Loucy (cell line): Measurements from ENCODE around the gene PLCG2.
"Not testable (repeated sequence)": the region's sequence is repeated elsewhere in the genome, so short reads cannot be mapped to it uniquely, and the experiment has no call there.

Experiments
- H2AFZ ChIP-seq: fragments of 200-600 bp; sonication (generic); 2 replicates; pipeline ENCODE4 v1.6.0; 2016; ENCODE audit warnings: antibody characterized with exemption, mild to moderate bottlenecking, low read length, moderate library complexity
- H3F3A ChIP-seq: fragments of 200-600 bp; 2 replicates; pipeline ENCODE4 v1.6.0; 2016; ENCODE audit warnings: antibody characterized with exemption, low read depth, mild to moderate bottlenecking
- H3K27me3 ChIP-seq: fragments of 200-600 bp; sonication (generic); 2 replicates; pipeline ENCODE4 v1.6.1; 2014; ENCODE audit warnings: low read length, mild to moderate bottlenecking; ENCODE audit not compliant: insufficient read depth, poor library complexity, severe bottlenecking
- H3K36me3 ChIP-seq: fragments of 200-600 bp; sonication (generic); 2 replicates; pipeline ENCODE4 v1.6.1; 2016; ENCODE audit warnings: low read length; ENCODE audit not compliant: insufficient read depth
- H3K4me1 ChIP-seq: fragments of 200-600 bp; sonication (generic); 2 replicates; pipeline ENCODE4 v1.5.1; 2014; ENCODE audit warnings: low read length, mild to moderate bottlenecking; ENCODE audit not compliant: insufficient read depth, poor library complexity, severe bottlenecking
- H3K4me2 ChIP-seq: fragments of 200-600 bp; sonication (generic); 2 replicates; pipeline ENCODE4 v1.6.0; 2014; ENCODE audit warnings: antibody characterized with exemption, low read length, low read depth, mild to moderate bottlenecking; ENCODE audit not compliant: poor library complexity, severe bottlenecking
- H3K4me3 ChIP-seq: fragments of 200-600 bp; sonication (generic); 2 replicates; pipeline ENCODE4 v1.5.1; 2014; ENCODE audit warnings: low read length, mild to moderate bottlenecking, mixed read lengths; ENCODE audit not compliant: poor library complexity, severe bottlenecking
- H3K79me2 ChIP-seq: fragments of 200-600 bp; sonication (generic); 2 replicates; pipeline ENCODE4 v1.6.1; 2014; ENCODE audit warnings: low read length; ENCODE audit not compliant: insufficient read depth
- H3K9ac ChIP-seq: fragments of 200-600 bp; sonication (generic); 2 replicates; pipeline ENCODE4 v1.6.0; 2014; ENCODE audit warnings: mild to moderate bottlenecking, low read depth, low read length, moderate library complexity; ENCODE audit not compliant: poor library complexity, severe bottlenecking
- H3K9me2 ChIP-seq: fragments of 200-600 bp; sonication (generic); replicated peaks from 2 replicates; pipeline ENCODE4 v1.6.1; 2016; ENCODE audit warnings: low read depth, low read length, mixed read lengths
- H3K9me3 ChIP-seq: fragments of 200-600 bp; sonication (generic); 2 replicates; pipeline ENCODE4 v1.6.1; 2014; ENCODE audit warnings: mild to moderate bottlenecking, antibody characterized with exemption, low read length, low read depth; ENCODE audit not compliant: insufficient read depth
- H4K20me1 ChIP-seq: fragments of 200-600 bp; sonication (generic); 2 replicates; pipeline ENCODE4 v1.6.0; 2014; ENCODE audit warnings: antibody characterized with exemption, low read length, mild to moderate bottlenecking; ENCODE audit not compliant: insufficient read depth, poor library complexity, severe bottlenecking
- CTCF ChIP-seq: fragments of 200-600 bp; sonication (generic); conservative IDR thresholded peaks from 2 replicates; pipeline ENCODE4 v1.5.1; 2014; ENCODE audit warnings: mild to moderate bottlenecking, antibody characterized with exemption, low read length
- EZH2phosphoT487 ChIP-seq: fragments of 200-600 bp; IDR thresholded peaks from 2 replicates; pipeline ENCODE4 v1.6.1; 2018; ENCODE audit warnings: antibody characterized with exemption, mild to moderate bottlenecking, moderate library complexity, borderline replicate concordance

The PLCG2 gene

GRCh38 chr16:82007189-82007588, 228.1 kb downstream of the PLCG2 start:
- Histone ChIP-seq H3F3A (no peaks in the 10 kb centered on the region), H3K79me2 (no peaks in the 10 kb centered on the region), H3K4me3 (no peak overlapping the region), H3K9ac (no peak overlapping the region), H3K9me2 (no peaks in the 10 kb centered on the region), H3K27me3 (no peaks in the 10 kb centered on the region), H2AFZ (no peak overlapping the region), H4K20me1 (no peaks in the 10 kb centered on the region), H3K4me1 (no peaks in the 10 kb centered on the region), H3K4me2 (no peak overlapping the region), H3K36me3 (no peaks in the 10 kb centered on the region), H3K9me3 (peaks cover 18% of the 10 kb centered on the region; the same call in 1 of the 2 replicates)
- no peak for TF ChIP-seq EZH2phosphoT487
- TF ChIP-seq CTCF = no peak

- no peaks in the 10 kb centered on the region for H3K36me3 ChIP-seq
- H3K4me1 ChIP-seq = no peaks in the 10 kb centered on the region
- no peak overlapping the region for H3K4me3 ChIP-seq
- H3K9ac ChIP-seq = no peak overlapping the region
- no peak overlapping the region for H3K4me2 ChIP-seq
- no peaks in the 10 kb centered on the region for H3K27me3 ChIP-seq
- TF ChIP-seq CTCF (no peak), EZH2phosphoT487 (no peak)
- no peak overlapping the region for H2AFZ ChIP-seq
- no peaks in the 10 kb centered on the region for H3F3A ChIP-seq
- H3K9me2 ChIP-seq = no peaks in the 10 kb centered on the region
- H4K20me1 ChIP-seq = no peaks in the 10 kb centered on the region
- H3K79me2 ChIP-seq = no peaks in the 10 kb centered on the region
- peaks cover 18% of the 10 kb centered on the region; the same call in 1 of the 2 replicates for H3K9me3 ChIP-seq
Measured at GRCh38 chr16:82008957-82009592, 230.0 kb downstream of the PLCG2 start.

- H3K4me2 ChIP-seq, H3K9ac ChIP-seq: not testable (repeated sequence)
Measured at GRCh38 chr16:82009789-82010188, 230.7 kb downstream of the PLCG2 start.

GRCh38 chr16:82010649-82011048, 231.6 kb downstream of the PLCG2 start:
- H3F3A ChIP-seq = no peaks in the 10 kb centered on the region
- H3K9me3 ChIP-seq = peaks cover 22% of the 10 kb centered on the region; the same call in 1 of the 2 replicates
- no peaks in the 10 kb centered on the region for H3K4me1 ChIP-seq
- H3K9ac ChIP-seq = no peak overlapping the region
- no peak overlapping the region for H3K4me3 ChIP-seq
- TF ChIP-seq CTCF (no peak), EZH2phosphoT487 (no peak)
- H3K36me3 ChIP-seq = no peaks in the 10 kb centered on the region
- no peak overlapping the region for H2AFZ ChIP-seq
- no peak overlapping the region for H3K4me2 ChIP-seq
- H3K9me2 ChIP-seq = no peaks in the 10 kb centered on the region
- no peaks in the 10 kb centered on the region for H3K27me3 ChIP-seq
- no peaks in the 10 kb centered on the region for H3K79me2 ChIP-seq
- no peaks in the 10 kb centered on the region for H4K20me1 ChIP-seq

More at GRCh38 chr16:82009789-82010188, 230.7 kb downstream of the PLCG2 start:
- not testable (repeated sequence) for H3K79me2 ChIP-seq, H3K4me3 ChIP-seq, H3K4me1 ChIP-seq, H2AFZ ChIP-seq, H4K20me1 ChIP-seq, H3F3A ChIP-seq, H3K27me3 ChIP-seq, H3K9me2 ChIP-seq, H3K36me3 ChIP-seq
- H3K9me3 ChIP-seq = peaks cover 19% of the 10 kb centered on the region; the same call in 1 of the 2 replicates
